GM18499 (cell line): ENCODE results near the gene PRMT6.
A peak's percentile ranks its signal among the peaks of the same experiment; 100 is the strongest.
"Not testable (repeated sequence)": the region's sequence is repeated elsewhere in the genome, so short reads cannot be mapped to it uniquely, and the experiment has no call there.

ENCODE experiments used
- ATAC-seq: cut with Tn5 transposase; IDR thresholded peaks from one replicate; pipeline ENCODE4 v1.9.1; 2021; ENCODE audit warnings: moderate number of reproducible peaks; ENCODE audit not compliant: insufficient read depth, unreplicated experiment

Gene PRMT6

DNA sequence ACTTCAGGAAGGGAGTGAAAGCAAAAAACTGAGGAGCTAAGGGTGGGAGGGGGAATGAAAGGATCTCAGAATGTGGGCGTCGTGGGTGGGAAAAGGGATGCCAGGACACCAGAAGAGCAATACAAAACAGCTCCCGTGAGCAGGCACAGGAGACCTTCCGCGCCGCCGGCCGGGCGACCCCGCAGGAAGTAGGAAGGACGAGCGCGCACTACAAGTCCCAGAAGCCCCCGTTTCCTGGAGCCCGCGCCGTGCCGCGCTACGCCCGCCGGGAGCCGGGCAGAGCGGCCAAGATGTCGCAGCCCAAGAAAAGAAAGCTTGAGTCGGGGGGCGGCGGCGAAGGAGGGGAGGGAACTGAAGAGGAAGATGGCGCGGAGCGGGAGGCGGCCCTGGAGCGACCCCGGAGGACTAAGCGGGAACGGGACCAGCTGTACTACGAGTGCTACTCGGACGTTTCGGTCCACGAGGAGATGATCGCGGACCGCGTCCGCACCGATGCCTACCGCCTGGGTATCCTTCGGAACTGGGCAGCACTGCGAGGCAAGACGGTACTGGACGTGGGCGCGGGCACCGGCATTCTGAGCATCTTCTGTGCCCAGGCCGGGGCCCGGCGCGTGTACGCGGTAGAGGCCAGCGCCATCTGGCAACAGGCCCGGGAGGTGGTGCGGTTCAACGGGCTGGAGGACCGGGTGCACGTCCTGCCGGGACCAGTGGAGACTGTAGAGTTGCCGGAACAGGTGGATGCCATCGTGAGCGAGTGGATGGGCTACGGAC, at the start of gene PRMT6:
TSS of gene PRMT6 (plus strand) at position 249 of the 771 bp plus-strand sequence. CDS start at position 291, 42 bp downstream.
- peak; percentile 81 for ATAC-seq

GRCh38 chr1:107009281-107009680, 47.2 kb upstream of the PRMT6 start:
- no peak for ATAC-seq

DNA sequence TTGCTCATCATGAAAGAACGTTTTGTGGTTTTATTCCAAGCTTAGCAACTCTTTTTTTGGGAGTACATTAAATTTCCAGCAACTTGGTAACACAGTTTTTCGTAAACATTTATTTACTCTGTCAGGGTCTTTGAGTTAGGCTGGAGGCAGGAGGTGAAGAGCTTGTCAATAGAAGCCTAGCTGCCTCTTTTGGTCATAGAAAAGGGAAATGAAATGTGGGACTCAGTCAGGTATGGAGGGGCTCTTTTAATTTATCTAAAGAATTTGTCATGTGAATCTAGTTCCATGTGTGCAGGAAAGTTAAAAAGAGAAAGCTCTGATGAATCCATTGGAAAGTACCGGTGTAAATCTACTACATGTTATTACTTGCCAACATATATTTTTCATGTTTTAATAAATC, 45.9 kb upstream of the PRMT6 start:
- ATAC-seq = no peak

GRCh38 chr1:107016376-107016978, 40.0 kb upstream of the PRMT6 start:
- peak; percentile 94 for ATAC-seq

DNA sequence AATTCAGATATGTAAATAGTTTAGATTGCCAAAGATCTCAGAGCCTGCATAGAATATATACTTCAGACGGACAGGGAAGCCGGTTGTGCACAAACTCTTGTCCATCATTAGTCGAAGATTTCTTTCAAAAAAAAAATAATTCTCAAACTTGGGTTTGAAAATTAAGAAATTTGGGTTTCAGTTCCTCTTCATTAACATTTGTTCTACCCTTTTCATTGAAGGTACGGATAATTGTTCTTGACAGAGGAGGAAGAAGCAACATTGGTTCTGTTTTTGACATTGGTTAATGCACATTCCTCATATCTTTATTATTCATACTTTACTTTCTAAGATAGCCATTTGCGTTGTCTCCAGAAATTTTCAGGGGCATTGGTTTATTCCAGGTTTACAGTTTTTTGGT, 38.0 kb upstream of the PRMT6 start:
- ATAC-seq = no peak

GRCh38 chr1:107019166-107019565, 37.3 kb upstream of the PRMT6 start:
- ATAC-seq = no peak

- not testable (repeated sequence) for ATAC-seq
Observed at GRCh38 chr1:107038874-107039273, 17.6 kb upstream of the PRMT6 start.

DNA sequence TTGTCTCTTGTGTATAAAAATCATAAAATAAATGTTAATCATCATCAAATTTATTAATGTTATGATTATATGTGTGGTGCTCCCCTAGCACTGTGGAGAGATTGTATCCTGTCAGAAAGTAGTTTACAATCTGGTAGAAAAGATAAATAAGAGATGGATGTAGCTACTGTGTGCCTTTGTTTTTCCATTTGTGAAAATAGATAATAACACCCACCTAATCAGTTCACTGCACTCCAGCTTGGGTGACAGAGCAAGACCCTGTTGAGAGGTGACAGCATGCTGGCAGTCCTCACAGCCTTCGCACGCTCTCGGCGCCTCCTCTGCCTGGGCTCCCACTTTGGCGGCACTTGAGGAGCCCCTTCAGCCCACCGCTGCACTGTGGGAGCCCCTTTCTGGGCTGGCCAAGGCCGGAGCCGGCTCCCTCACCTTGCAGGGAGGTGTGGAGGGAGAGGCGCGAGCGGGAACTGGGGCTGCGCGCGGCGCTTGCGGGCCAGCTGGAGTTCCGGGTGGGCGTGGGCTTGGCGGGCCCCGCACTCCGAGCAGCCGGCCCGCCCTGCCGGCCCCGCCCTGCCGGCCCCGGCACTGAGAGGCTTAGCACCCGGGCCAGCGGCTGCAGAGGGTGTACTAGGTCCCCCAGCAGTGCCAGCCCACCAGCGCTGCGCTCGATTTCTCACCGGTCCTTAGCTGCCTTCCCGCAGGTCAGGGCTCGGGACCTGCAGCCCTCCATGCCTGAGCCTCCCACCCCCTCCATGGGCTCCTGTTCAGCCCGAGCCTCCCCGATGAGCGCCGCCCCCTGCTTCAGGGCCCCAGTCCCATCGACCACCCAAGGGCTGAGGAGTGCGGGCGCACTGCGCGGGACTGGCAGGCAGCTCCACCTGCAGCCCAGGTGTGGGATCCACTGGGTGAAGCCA, 11.9 kb upstream of the PRMT6 start:
- ATAC-seq = not testable (repeated sequence)

DNA sequence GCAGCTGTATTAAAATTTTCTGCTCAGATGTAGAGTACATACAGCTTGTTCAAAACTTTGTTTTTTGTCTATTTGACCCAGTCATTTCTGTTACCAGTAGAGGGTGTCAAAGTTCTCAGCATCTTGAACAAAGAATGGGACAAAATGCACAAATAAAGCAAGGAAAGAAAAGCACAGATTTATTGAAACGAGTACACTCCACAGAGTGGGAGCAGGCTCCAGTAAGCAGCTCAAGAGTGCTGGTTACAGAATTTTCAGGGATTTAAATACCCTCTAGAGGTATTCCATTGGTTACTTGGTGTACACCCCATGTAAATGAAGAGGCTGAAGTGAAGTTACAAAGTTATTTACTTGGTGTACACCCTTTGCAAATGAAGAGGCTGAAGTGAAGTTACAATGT, 8.9 kb upstream of the PRMT6 start:
- no peak for ATAC-seq

- no peak for ATAC-seq
Observed at GRCh38 chr1:107048241-107048640, 8.2 kb upstream of the PRMT6 start.

GRCh38 chr1:107051266-107051665, 5.2 kb upstream of the PRMT6 start:
- no peak for ATAC-seq

DNA sequence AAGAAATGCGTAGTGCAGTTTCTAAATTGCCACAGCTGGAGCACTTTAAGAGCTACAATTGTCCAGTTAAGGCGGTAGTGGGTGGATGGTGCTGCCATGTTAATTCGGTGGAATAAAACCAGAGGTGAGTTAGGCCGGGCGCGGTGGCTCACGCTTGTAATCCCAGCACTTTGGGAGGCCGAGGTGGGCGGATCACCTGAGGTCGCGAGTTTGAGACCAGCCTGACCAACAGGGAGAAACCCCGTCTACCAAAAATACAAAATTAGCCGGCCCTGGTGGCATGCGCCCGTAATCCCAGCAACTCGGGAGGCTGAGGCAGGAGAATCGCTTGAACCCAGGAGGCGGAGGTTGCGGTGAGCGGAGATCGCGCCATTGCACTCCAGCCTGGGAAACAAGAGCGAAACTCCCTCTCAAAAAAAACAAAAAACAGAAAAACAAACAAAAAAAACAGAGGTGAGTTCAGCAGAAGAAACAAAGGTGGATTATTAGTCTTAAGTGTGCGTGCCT, 502 bp upstream of the PRMT6 start:
- ATAC-seq = not testable (repeated sequence)

GRCh38 chr1:107057197-107058133, 991 bp downstream of the PRMT6 start:
- ATAC-seq = peak; percentile 42

- no peak for ATAC-seq
Observed at GRCh38 chr1:107058245-107059032, 2.0 kb downstream of the PRMT6 start.

- no peak for ATAC-seq
Observed at GRCh38 chr1:107061886-107062285, 5.4 kb downstream of the PRMT6 start.

DNA sequence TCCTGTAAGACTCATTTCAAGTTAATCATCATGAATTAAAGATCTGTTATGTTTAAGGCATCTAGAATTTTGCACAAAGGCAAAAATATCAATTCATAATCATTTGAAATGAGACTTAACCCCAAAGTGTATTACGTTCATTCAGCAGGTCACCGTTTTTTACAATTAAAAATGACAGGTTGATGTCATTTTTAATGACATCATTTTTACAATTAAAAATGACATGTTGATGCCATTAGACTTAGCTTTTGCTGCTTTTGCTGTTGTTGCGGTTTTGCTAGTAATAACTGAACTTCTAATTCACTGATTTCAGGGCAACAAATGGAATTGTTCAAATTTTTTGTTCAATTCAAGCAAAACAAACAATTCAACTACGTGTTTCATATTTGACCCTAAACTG, 17.0 kb downstream of the PRMT6 start:
- no peak for ATAC-seq

GRCh38 chr1:107076841-107077240, 20.4 kb downstream of the PRMT6 start:
- ATAC-seq = no peak

DNA sequence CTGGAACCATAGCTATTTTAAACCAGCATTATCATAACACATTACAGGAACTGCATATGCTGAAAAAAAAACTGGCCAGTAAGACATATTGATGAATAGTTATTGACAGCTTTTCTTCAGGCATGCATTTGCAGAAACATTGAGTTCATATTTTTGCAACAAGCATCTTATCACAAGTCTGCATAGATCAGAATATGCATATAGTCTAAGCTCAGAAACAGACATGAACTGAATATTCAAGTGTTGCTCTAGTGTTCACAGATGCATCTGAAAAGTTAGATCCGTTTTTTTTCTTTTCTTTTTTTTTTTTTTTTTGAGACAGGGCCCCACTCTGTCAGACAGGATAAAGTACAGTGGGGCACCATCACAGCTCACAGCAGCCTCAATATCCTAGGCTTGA, 22.8 kb downstream of the PRMT6 start:
- no peak for ATAC-seq

GRCh38 chr1:107081102-107081501, 24.6 kb downstream of the PRMT6 start:
- no peak for ATAC-seq
